Stimulated activated CD4-positive, alpha-beta T cell treated with anti-CD3 and anti-CD28 coated beads, Interleukin-1b, Interleukin-23, amount 100 ng/mL, for 48 hours (primary cell): ENCODE measurements around the gene SLC46A3.

Experiments
- DNase-seq: peaks from one replicate; pipeline ENCODE4 v3.0.0-alpha.2; 2020

The SLC46A3 gene

GRCh38 chr13:28679628-28680027 is 39.1 kb downstream of the SLC46A3 start:
- no peak for DNase-seq

GRCh38 chr13:28678809-28679208 is 40.0 kb downstream of the SLC46A3 start:
- DNase-seq = no peak

- no peak for DNase-seq
Observed at GRCh38 chr13:28671126-28671792, 47.5 kb downstream of the SLC46A3 start.

- DNase-seq = no peak
Observed at GRCh38 chr13:28666897-28667488, 51.8 kb downstream of the SLC46A3 start.

- DNase-seq = no peak
Observed at GRCh38 chr13:28659621-28659970, 59.2 kb downstream of the SLC46A3 start.

- DNase-seq = peak; percentile 91
Observed at GRCh38 chr13:28658796-28659620, 59.8 kb downstream of the SLC46A3 start, which contains the start of gene POMP. Gene POMP, plus strand, starts transcription at chr13:28659130. Its CDS starts 55 bp downstream, at chr13:28659185.

GRCh38 chr13:28658539-28658795 is 60.3 kb downstream of the SLC46A3 start:
- DNase-seq = no peak

- no peak for DNase-seq
Observed at GRCh38 chr13:28657784-28658538, 60.8 kb downstream of the SLC46A3 start.

- no peak for DNase-seq
Observed at GRCh38 chr13:28655561-28655960, 63.2 kb downstream of the SLC46A3 start.

- DNase-seq = no peak
Observed at GRCh38 chr13:28654276-28654675, 64.5 kb downstream of the SLC46A3 start.

- DNase-seq = no peak
Observed at GRCh38 chr13:28653111-28653510, 65.7 kb downstream of the SLC46A3 start.

GRCh38 chr13:28651810-28652401 is 66.9 kb downstream of the SLC46A3 start:
- no peak for DNase-seq

- DNase-seq = no peak
Observed at GRCh38 chr13:28650284-28650683, 68.5 kb downstream of the SLC46A3 start.
